GM12864 (cell line): ENCODE data around the gene SH3BGRL2.

ENCODE experiments used
- DNase-seq: peaks from one replicate; pipeline ENCODE4 v3.0.0-alpha.2; 2011; ENCODE audit warnings: low read depth
- H3K4me3 ChIP-seq: 2 replicates; pipeline ENCODE4 v1.5.1; 2011; ENCODE audit warnings: mild to moderate bottlenecking, low read depth, low read length, control low read depth
- TF ChIP-seq, protein P1 (sequence below): IDR thresholded peaks from 2 replicates; pipeline ENCODE4 v1.5.1; 2011; ENCODE audit warnings: low read depth, mild to moderate bottlenecking, moderate library complexity, low read length, control low read depth, inconsistent platforms; ENCODE audit errors: missing control alignments

Gene SH3BGRL2

DNA sequence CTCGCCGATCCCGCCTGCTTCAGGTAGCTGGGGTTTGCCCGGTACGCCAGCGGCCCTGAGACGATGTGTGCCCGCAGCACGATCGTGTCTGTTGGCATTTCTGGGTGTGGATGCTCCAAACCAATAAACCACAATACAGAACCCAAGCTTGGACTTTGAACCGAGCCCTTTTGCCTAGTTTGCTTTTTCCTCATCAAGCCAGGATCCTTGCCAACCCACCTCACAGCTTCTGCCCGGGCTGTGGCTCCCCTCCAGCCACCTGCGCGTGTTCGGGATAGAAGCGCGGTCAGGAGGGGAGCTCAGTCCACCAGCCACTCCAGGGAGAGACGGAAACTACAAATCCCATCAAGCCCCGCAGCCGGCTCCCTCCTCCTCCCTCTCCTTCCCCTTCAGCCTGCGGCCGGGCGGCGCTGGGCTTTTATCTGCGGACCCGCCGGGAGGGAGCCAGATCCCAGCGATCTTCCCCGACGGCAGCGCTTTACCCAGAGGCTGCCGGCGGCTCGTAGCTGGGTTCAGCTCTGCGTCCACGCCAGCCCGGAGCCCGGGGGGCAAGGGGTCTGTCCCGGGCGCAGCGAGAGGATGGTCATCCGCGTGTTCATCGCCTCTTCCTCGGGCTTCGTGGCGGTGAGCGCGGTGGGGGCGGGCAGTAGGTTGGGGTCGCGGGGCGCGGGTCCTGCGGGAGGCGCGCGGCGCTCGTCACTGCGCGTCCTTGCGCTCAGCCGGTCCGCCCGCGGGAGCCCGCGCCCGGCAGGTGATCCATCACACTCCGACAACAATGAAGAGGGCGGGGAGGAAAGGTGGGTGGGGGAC, at the start of gene SH3BGRL2:
TSS of gene SH3BGRL2 (plus strand) at position 447 of the 810 bp plus-strand sequence. CDS start at position 580, 133 bp downstream.
- no peak for DNase-seq
- TF ChIP-seq, protein P1, sequence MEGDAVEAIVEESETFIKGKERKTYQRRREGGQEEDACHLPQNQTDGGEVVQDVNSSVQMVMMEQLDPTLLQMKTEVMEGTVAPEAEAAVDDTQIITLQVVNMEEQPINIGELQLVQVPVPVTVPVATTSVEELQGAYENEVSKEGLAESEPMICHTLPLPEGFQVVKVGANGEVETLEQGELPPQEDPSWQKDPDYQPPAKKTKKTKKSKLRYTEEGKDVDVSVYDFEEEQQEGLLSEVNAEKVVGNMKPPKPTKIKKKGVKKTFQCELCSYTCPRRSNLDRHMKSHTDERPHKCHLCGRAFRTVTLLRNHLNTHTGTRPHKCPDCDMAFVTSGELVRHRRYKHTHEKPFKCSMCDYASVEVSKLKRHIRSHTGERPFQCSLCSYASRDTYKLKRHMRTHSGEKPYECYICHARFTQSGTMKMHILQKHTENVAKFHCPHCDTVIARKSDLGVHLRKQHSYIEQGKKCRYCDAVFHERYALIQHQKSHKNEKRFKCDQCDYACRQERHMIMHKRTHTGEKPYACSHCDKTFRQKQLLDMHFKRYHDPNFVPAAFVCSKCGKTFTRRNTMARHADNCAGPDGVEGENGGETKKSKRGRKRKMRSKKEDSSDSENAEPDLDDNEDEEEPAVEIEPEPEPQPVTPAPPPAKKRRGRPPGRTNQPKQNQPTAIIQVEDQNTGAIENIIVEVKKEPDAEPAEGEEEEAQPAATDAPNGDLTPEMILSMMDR = no peak
- H3K4me3 ChIP-seq = peak within 1 kb of the TSS; percentile 45

DNA sequence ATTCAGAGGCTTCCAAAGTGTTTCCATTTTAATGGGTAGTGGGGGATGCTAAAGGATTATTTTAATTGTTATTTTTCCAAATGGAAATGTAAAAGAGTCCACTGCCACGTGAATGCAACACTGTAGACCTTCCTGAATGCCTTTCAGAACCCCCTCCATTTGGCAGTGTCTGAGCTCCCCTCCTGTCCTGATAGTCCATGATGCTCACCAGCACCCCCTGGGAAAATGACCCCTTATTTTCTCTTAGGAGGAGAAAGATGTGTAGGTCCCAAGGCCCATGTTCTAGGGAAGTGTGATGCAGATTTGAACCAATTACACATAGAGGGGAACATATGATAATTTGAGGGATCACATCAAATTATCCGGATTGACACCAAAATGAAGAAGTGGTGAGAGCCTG, 46.8 kb upstream of the SH3BGRL2 start:
- H3K4me3 ChIP-seq = no peak overlapping the region
- TF ChIP-seq, protein P1 = no peak
- DNase-seq = no peak

DNA sequence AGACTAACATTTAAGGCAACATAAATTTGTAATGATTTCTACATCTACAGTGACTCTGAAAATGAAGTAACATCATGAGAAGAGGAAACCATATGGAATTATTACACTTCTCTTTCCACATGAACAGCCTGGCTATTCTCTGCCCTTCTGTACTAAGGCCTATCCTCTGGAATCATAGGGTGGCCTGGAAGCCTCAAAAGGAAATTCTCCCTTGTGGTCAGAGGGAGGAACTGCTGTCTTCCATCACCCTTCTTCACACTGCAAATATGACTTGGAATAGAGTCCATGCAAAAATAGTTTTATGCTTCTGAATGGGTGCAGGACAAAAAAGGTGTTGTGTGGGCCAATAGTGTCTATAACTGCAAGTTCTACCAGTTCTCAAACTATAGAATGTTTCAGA, 44.6 kb upstream of the SH3BGRL2 start:
- no peak overlapping the region for H3K4me3 ChIP-seq
- TF ChIP-seq, protein P1 = peak; percentile 55
- DNase-seq = no peak

DNA sequence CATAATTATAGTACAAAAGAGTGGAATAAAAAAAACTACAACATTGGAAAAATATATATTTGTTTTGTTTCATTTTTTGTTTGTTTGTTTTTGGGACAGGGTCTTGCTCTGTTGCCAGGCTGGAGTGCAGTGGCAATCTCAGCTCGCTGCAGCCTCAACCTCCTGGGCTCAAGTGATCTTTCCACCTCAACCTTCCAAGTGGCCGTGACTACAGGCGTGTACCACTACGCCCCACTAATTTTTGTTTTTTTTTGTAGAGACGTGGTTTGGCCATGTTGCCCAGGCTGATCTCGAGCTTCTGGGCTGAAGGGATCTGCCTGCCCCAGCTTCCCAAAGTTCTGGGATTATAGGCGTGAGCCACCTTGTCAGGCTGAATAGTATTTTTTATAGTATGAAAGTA, 41.4 kb upstream of the SH3BGRL2 start:
- no peak overlapping the region for H3K4me3 ChIP-seq
- no peak for DNase-seq
- TF ChIP-seq, protein P1 = no peak

DNA sequence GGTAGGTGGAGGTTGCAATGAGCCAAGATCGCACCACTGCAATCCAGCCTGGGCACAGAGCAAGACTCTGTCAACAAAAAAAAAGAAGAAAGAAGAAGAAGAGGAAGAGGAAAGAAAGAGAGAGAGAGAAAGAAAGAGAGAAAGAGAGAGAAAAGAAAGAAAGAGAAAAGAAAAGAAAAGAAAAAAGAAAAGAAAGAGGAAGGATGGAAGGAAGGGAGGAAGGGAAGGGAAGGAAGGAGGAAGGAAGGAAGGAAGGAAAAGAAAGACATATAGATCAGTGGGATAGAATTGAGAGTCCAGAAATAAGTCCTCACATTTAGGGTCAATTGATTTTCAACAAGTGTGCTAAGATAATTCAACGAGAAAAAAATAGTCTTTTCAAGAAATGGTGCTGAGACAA, 34.0 kb upstream of the SH3BGRL2 start:
- DNase-seq = no peak
- TF ChIP-seq, protein P1 = no peak
- no peak overlapping the region for H3K4me3 ChIP-seq

DNA sequence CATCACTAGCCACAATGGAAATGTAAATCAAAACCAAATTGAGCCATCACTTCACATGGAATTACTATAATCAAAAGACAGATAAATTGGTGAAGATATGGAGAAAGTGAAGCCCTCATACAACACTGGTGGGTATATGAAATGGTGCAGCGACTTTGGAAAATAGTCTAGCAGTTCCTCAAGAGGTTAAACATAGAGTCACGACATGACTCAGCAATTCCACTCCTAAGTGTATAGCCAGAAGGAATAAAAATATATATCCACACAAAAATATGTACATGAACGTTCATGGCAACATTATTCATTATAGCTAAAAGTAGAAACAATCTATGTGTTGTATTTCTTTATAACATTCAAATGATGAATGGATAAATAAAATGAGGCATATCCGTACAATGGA, 33.1 kb upstream of the SH3BGRL2 start:
- TF ChIP-seq, protein P1 = no peak
- no peak overlapping the region for H3K4me3 ChIP-seq
- no peak for DNase-seq
